ENCODE measurements around the gene AFAP1L2.

AFAP1L2 gene

GRCh38 chr10:114372179-114372578, 32.1 kb downstream of the AFAP1L2 start:
- no peak overlapping the region for H3K9ac ChIP-seq (ENCODE audit: low read length)
- no peak for DNase-seq (ENCODE audit: low read depth)
- H3K36me3 ChIP-seq (ENCODE audit: control insufficient read depth, insufficient read depth, low read length, severe bottlenecking), result no peaks in the 10 kb centered on the region
- H3K9me3 ChIP-seq (ENCODE audit: control insufficient read depth, low read length), result no peaks in the 10 kb centered on the region
- peaks cover 25% of the 10 kb centered on the region for H3K27me3 ChIP-seq (replicated peaks; ENCODE audit: control insufficient read depth, insufficient read depth, low read length)
- no peak overlapping the region for H3K4me3 ChIP-seq (ENCODE audit: low read length)
- no peaks in the 10 kb centered on the region for H3K4me1 ChIP-seq (ENCODE audit: control insufficient read depth, insufficient read depth, low read length)

DNA sequence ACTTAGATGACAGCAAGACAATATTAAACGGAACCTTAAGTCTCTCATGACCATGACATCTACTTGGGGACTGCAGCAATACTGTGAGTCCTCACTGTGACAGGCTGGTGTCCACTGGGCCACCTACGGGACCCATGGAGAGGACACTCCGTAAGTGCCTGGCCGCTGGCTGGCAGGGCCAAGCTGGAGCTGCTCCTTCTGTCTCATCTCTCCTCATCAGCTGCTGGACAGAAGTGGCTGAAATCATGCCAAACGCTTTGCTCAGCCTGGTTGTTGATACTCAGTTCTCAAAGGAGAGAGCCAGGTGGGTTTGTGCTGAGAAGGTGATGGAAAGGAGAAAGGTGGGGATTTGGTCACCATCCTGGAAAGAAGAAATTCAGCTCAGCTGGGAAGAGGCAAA, 33.3 kb downstream of the AFAP1L2 start:
- no peak overlapping the region for H3K4me3 ChIP-seq (ENCODE audit: low read length)
- no peak overlapping the region for H3K9ac ChIP-seq (ENCODE audit: low read length)
- H3K36me3 ChIP-seq (ENCODE audit: control insufficient read depth, insufficient read depth, low read length, severe bottlenecking), result no peaks in the 10 kb centered on the region
- H3K4me1 ChIP-seq (ENCODE audit: control insufficient read depth, insufficient read depth, low read length), result no peaks in the 10 kb centered on the region
- no peaks in the 10 kb centered on the region for H3K9me3 ChIP-seq (ENCODE audit: control insufficient read depth, low read length)
- H3K27me3 ChIP-seq (replicated peaks; ENCODE audit: control insufficient read depth, insufficient read depth, low read length), result peaks cover 16% of the 10 kb centered on the region
- no peak for DNase-seq (ENCODE audit: low read depth)

GRCh38 chr10:114370199-114370598, 34.1 kb downstream of the AFAP1L2 start:
- no peaks in the 10 kb centered on the region for H3K4me1 ChIP-seq (ENCODE audit: control insufficient read depth, insufficient read depth, low read length)
- no peaks in the 10 kb centered on the region for H3K9me3 ChIP-seq (ENCODE audit: control insufficient read depth, low read length)

GRCh38 chr10:114368057-114368391, 36.3 kb downstream of the AFAP1L2 start:
- no peaks in the 10 kb centered on the region for H3K36me3 ChIP-seq (ENCODE audit: control insufficient read depth, insufficient read depth, low read length, severe bottlenecking)
- no peak overlapping the region for H3K4me3 ChIP-seq (ENCODE audit: low read length)
- H3K4me1 ChIP-seq (ENCODE audit: control insufficient read depth, insufficient read depth, low read length), result no peaks in the 10 kb centered on the region
- no peaks in the 10 kb centered on the region for H3K9me3 ChIP-seq (ENCODE audit: control insufficient read depth, low read length)
- H3K9ac ChIP-seq (ENCODE audit: low read length), result no peak overlapping the region
- no peak for DNase-seq (ENCODE audit: low read depth)
- H3K27me3 ChIP-seq (replicated peaks; ENCODE audit: control insufficient read depth, insufficient read depth, low read length), result peaks cover 12% of the 10 kb centered on the region

More at GRCh38 chr10:114370199-114370598, 34.1 kb downstream of the AFAP1L2 start:
- Histone ChIP-seq H3K4me3 (ENCODE audit: low read length) (no peak overlapping the region), H3K9ac (ENCODE audit: low read length) (no peak overlapping the region), H3K36me3 (ENCODE audit: control insufficient read depth, insufficient read depth, low read length, severe bottlenecking) (no peaks in the 10 kb centered on the region), H3K27me3 (replicated peaks; ENCODE audit: control insufficient read depth, insufficient read depth, low read length) (peaks cover 15% of the 10 kb centered on the region)
- DNase-seq (ENCODE audit: low read depth), result no peak

- DNase-seq (ENCODE audit: low read depth), result no peak
- no peaks in the 10 kb centered on the region for H3K9me3 ChIP-seq (ENCODE audit: control insufficient read depth, low read length)
- peaks cover 10% of the 10 kb centered on the region for H3K27me3 ChIP-seq (replicated peaks; ENCODE audit: control insufficient read depth, insufficient read depth, low read length)
- no peaks in the 10 kb centered on the region for H3K36me3 ChIP-seq (ENCODE audit: control insufficient read depth, insufficient read depth, low read length, severe bottlenecking)
- H3K4me3 ChIP-seq (ENCODE audit: low read length), result no peak overlapping the region
- H3K9ac ChIP-seq (ENCODE audit: low read length), result no peak overlapping the region
- no peaks in the 10 kb centered on the region for H3K4me1 ChIP-seq (ENCODE audit: control insufficient read depth, insufficient read depth, low read length)
These were observed 36.8 kb downstream of the AFAP1L2 start for GRCh38 chr10:114367351-114368056.

- DNase-seq (ENCODE audit: low read depth), result no peak
- Histone ChIP-seq H3K27me3 (replicated peaks; ENCODE audit: control insufficient read depth, insufficient read depth, low read length) (peaks cover 27% of the 10 kb centered on the region), H3K9ac (ENCODE audit: low read length) (no peak overlapping the region)
These were observed 39.6 kb downstream of the AFAP1L2 start for GRCh38 chr10:114364726-114365125.

GRCh38 chr10:114363745-114364454, 40.4 kb downstream of the AFAP1L2 start:
- H3K4me3 ChIP-seq (ENCODE audit: low read length), result no peak overlapping the region
- no peaks in the 10 kb centered on the region for H3K4me1 ChIP-seq (ENCODE audit: control insufficient read depth, insufficient read depth, low read length)
- DNase-seq (ENCODE audit: low read depth), result no peak
- no peak overlapping the region for H3K9ac ChIP-seq (ENCODE audit: low read length)
- no peaks in the 10 kb centered on the region for H3K9me3 ChIP-seq (ENCODE audit: control insufficient read depth, low read length)
- no peaks in the 10 kb centered on the region for H3K36me3 ChIP-seq (ENCODE audit: control insufficient read depth, insufficient read depth, low read length, severe bottlenecking)
- peaks cover 27% of the 10 kb centered on the region for H3K27me3 ChIP-seq (replicated peaks; ENCODE audit: control insufficient read depth, insufficient read depth, low read length)

More at GRCh38 chr10:114364726-114365125, 39.6 kb downstream of the AFAP1L2 start:
- Histone ChIP-seq H3K36me3 (ENCODE audit: control insufficient read depth, insufficient read depth, low read length, severe bottlenecking) (no peaks in the 10 kb centered on the region), H3K4me3 (ENCODE audit: low read length) (no peak overlapping the region), H3K9me3 (ENCODE audit: control insufficient read depth, low read length) (no peaks in the 10 kb centered on the region), H3K4me1 (ENCODE audit: control insufficient read depth, insufficient read depth, low read length) (no peaks in the 10 kb centered on the region)

- no peak for DNase-seq (ENCODE audit: low read depth)
- Histone ChIP-seq H3K4me3 (ENCODE audit: low read length) (no peak overlapping the region), H3K27me3 (replicated peaks; ENCODE audit: control insufficient read depth, insufficient read depth, low read length) (peaks cover 27% of the 10 kb centered on the region), H3K9me3 (ENCODE audit: control insufficient read depth, low read length) (no peaks in the 10 kb centered on the region), H3K36me3 (ENCODE audit: control insufficient read depth, insufficient read depth, low read length, severe bottlenecking) (no peaks in the 10 kb centered on the region), H3K4me1 (ENCODE audit: control insufficient read depth, insufficient read depth, low read length) (no peaks in the 10 kb centered on the region), H3K9ac (ENCODE audit: low read length) (no peak overlapping the region)
These were observed 41.4 kb downstream of the AFAP1L2 start for GRCh38 chr10:114362826-114363355.

GRCh38 chr10:114359953-114360345, 44.4 kb downstream of the AFAP1L2 start:
- Histone ChIP-seq H3K27me3 (replicated peaks; ENCODE audit: control insufficient read depth, insufficient read depth, low read length) (peaks cover 25% of the 10 kb centered on the region), H3K9ac (ENCODE audit: low read length) (no peak overlapping the region)

GRCh38 chr10:114359041-114359952, 45.0 kb downstream of the AFAP1L2 start:
- Histone ChIP-seq H3K4me1 (ENCODE audit: control insufficient read depth, insufficient read depth, low read length) (peaks cover 3% of the 10 kb centered on the region), H3K9me3 (ENCODE audit: control insufficient read depth, low read length) (no peaks in the 10 kb centered on the region), H3K27me3 (replicated peaks; ENCODE audit: control insufficient read depth, insufficient read depth, low read length) (peaks cover 25% of the 10 kb centered on the region), H3K4me3 (ENCODE audit: low read length) (no peak overlapping the region), H3K9ac (ENCODE audit: low read length) (no peak overlapping the region), H3K36me3 (ENCODE audit: control insufficient read depth, insufficient read depth, low read length, severe bottlenecking) (no peaks in the 10 kb centered on the region)
- DNase-seq (ENCODE audit: low read depth), result no peak

More at GRCh38 chr10:114359953-114360345, 44.4 kb downstream of the AFAP1L2 start:
- H3K4me1 ChIP-seq (ENCODE audit: control insufficient read depth, insufficient read depth, low read length), result peaks cover 3% of the 10 kb centered on the region
- no peak overlapping the region for H3K4me3 ChIP-seq (ENCODE audit: low read length)
- H3K36me3 ChIP-seq (ENCODE audit: control insufficient read depth, insufficient read depth, low read length, severe bottlenecking), result no peaks in the 10 kb centered on the region
- DNase-seq (ENCODE audit: low read depth), result no peak
- H3K9me3 ChIP-seq (ENCODE audit: control insufficient read depth, low read length), result no peaks in the 10 kb centered on the region

- no peaks in the 10 kb centered on the region for H3K36me3 ChIP-seq (ENCODE audit: control insufficient read depth, insufficient read depth, low read length, severe bottlenecking)
- peaks cover 36% of the 10 kb centered on the region for H3K27me3 ChIP-seq (replicated peaks; ENCODE audit: control insufficient read depth, insufficient read depth, low read length)
- H3K4me3 ChIP-seq (ENCODE audit: low read length), result no peak overlapping the region
- DNase-seq (ENCODE audit: low read depth), result peak; percentile 48
- H3K9ac ChIP-seq (ENCODE audit: low read length), result no peak overlapping the region
- H3K4me1 ChIP-seq (ENCODE audit: control insufficient read depth, insufficient read depth, low read length), result peaks cover 3% of the 10 kb centered on the region
- H3K9me3 ChIP-seq (ENCODE audit: control insufficient read depth, low read length), result no peaks in the 10 kb centered on the region
These were observed 46.7 kb downstream of the AFAP1L2 start for GRCh38 chr10:114357515-114357996.
